K562 (cell line): ENCODE results near the gene SLC9B2. TPM values are rescaled to one million over a fixed set of nuclear protein-coding genes. Genes with fewer than 3 reads are reported as not detected.

ENCODE experiments used
- ATAC-seq: fragments of 200-7000 bp; cut with Tn5 transposase; 3 replicates; pipeline ENCODE4 v1.9.1; 2020; ENCODE audit warnings: moderate library complexity
- BruUV-seq: library from RNA; stranded (reverse); fragments of 400-500 nt; replicated peaks from 2 replicates; lab custom pipeline; 2021; lab: Mats Ljungman, UMichigan
- CTCF ChIA-PET: fragments of 300-600 bp; formaldehyde crosslinking; extraction: SDS; loops from one replicate; lab custom pipeline; 2021; ENCODE audit warnings: low intra/inter-chr PET ratio; lab: Yijun Ruan, JAX
- POLR2A ChIA-PET: fragments of 300-600, 350-650 bp; sonication (Branson Sonifier 250); formaldehyde crosslinking; extraction: SDS; loops from one replicate; lab custom pipeline; 2021; ENCODE audit warnings: antibody characterized with exemption, inconsistent platforms; lab: Yijun Ruan, JAX
- DNase-seq, 4 experiments: peaks; one replicate each; pipeline versions ENCODE4 v3.0.0 to v3.0.0-alpha.2; 2011 to 2018; ENCODE audit warnings: low spot score in 3 of 4, mixed read lengths in 3 of 4; ENCODE audit errors: extremely low read depth in 1 of 4
- FAIRE-seq: peaks from 2 replicates; lab custom pipeline; 2011; peaks lifted over from hg19 to GRCh38; lab: Jason Lieb, UNC
- H2AFZ ChIP-seq: 2 replicates; pipeline ENCODE4 v1.6.0; 2011; ENCODE audit warnings: low read depth, low read length, control low read depth, inconsistent platforms
- H3K27ac ChIP-seq: fragments of 200-600 bp; 3 replicates; pipeline ENCODE4 v1.8.0; 2011; ENCODE audit warnings: low read depth, mild to moderate bottlenecking, control low read depth, inconsistent platforms, low read length, moderate library complexity, mixed read lengths; ENCODE audit errors: extremely low read depth
- H3K27me3 ChIP-seq, 2 experiments: fragments of 300-600 bp in 1 of 2; 2 replicates in 1 of 2; 3 replicates in 1 of 2; pipeline versions ENCODE4 v1.6.0 to v1.8.0; 2011; ENCODE audit warnings: inconsistent platforms in 2 of 2, low read length in 2 of 2, mild to moderate bottlenecking in 1 of 2, mixed read lengths in 1 of 2, moderate library complexity in 1 of 2; ENCODE audit not compliant: control insufficient read depth in 2 of 2, insufficient read depth in 2 of 2
- H3K36me3 ChIP-seq: fragments of 300-600 bp; 3 replicates; pipeline ENCODE4 v1.8.0; 2011; ENCODE audit warnings: mild to moderate bottlenecking, low read length, inconsistent platforms; ENCODE audit not compliant: control insufficient read depth, insufficient read depth
- H3K4me1 ChIP-seq, 2 experiments: fragments of 200-600 bp in 1 of 2; replicated peaks in 1 of 2; 2 replicates in 1 of 2; 3 replicates in 1 of 2; pipeline versions ENCODE4 v1.5.1 to v1.8.0; 2011; ENCODE audit warnings: inconsistent platforms in 2 of 2, low read length in 2 of 2, mild to moderate bottlenecking in 1 of 2, mixed read lengths in 1 of 2, moderate library complexity in 1 of 2; ENCODE audit not compliant: control insufficient read depth in 2 of 2, insufficient read depth in 2 of 2
- H3K4me2 ChIP-seq: 2 replicates; pipeline ENCODE4 v1.6.1; 2011; ENCODE audit warnings: low read length, control low read depth, inconsistent platforms, mixed read lengths; ENCODE audit not compliant: insufficient read depth
- H3K4me3 ChIP-seq: fragments of 200-600 bp; sonication (generic), shearing (Covaris generic); 2 replicates; pipeline ENCODE4 v1.5.1; 2016; ENCODE audit warnings: control low read depth, inconsistent platforms
- H3K79me2 ChIP-seq: fragments of 200-600 bp; 3 replicates; pipeline ENCODE4 v1.8.0; 2011; ENCODE audit warnings: low read length, inconsistent platforms; ENCODE audit not compliant: control insufficient read depth, insufficient read depth
- H3K9ac ChIP-seq, 2 experiments: 2 replicates each; pipeline versions ENCODE4 v1.6.0 to v1.6.1; 2011; ENCODE audit warnings: low read depth in 2 of 2, low read length in 2 of 2, control low read depth in 1 of 2, inconsistent platforms in 1 of 2, mild to moderate bottlenecking in 1 of 2, mixed read lengths in 1 of 2; ENCODE audit not compliant: insufficient read depth in 1 of 2
- H3K9me1 ChIP-seq: one replicate; pipeline ENCODE4 v1.6.0; 2011; ENCODE audit warnings: inconsistent platforms, mild to moderate bottlenecking, low read length, moderate library complexity; ENCODE audit not compliant: control insufficient read depth, insufficient read depth
- H3K9me3 ChIP-seq: replicated peaks from 2 replicates; pipeline ENCODE4 v1.5.1; 2011; ENCODE audit warnings: low read depth, low read length, inconsistent platforms; ENCODE audit not compliant: control insufficient read depth, insufficient read depth
- H4K20me1 ChIP-seq: replicated peaks from 2 replicates; pipeline ENCODE4 v1.6.1; 2011; ENCODE audit warnings: low read length, inconsistent platforms, mixed read lengths; ENCODE audit not compliant: control insufficient read depth, insufficient read depth
- CREB3 ChIP-seq: fragments of 450-650 bp; conservative IDR thresholded peaks from 2 replicates; pipeline ENCODE4 v1.6.1; 2016; ENCODE audit warnings: missing genetic modification characterization, low read depth, mild to moderate bottlenecking, missing compliant biosample characterization, moderate library complexity
- DNMT1 ChIP-seq: fragments of 450-650 bp; IDR thresholded peaks from 2 replicates; pipeline ENCODE4 v1.6.1; 2016; ENCODE audit warnings: antibody characterized with exemption, mild to moderate bottlenecking
- FOXJ2 ChIP-seq: fragments of 200-800 bp; sonication (Bioruptor generic); IDR thresholded peaks from 2 replicates; pipeline ENCODE4 v1.6.1; 2016; ENCODE audit warnings: missing genetic modification characterization, missing compliant biosample characterization
- MYC ChIP-seq, 2 experiments: fragments of 250-450 bp in 1 of 2; sonication (Bioruptor Pico) in 1 of 2; IDR thresholded peaks; 2 replicates each; pipeline versions ENCODE4 v1.5.1 to v1.6.1; 2012 to 2021; ENCODE audit warnings: low read depth in 2 of 2, borderline replicate concordance in 1 of 2, improper control_type of control experiment in 1 of 2, low read length in 1 of 2, mild to moderate bottlenecking in 1 of 2, moderate library complexity in 1 of 2
- NFXL1 ChIP-seq: fragments of 450-650 bp; formaldehyde crosslinking; IDR thresholded peaks from 2 replicates; pipeline ENCODE4 v1.4.0; 2021; ENCODE audit warnings: mild to moderate bottlenecking
- POLR3A ChIP-seq: IDR thresholded peaks from 2 replicates; pipeline ENCODE4 v1.6.1; 2011; ENCODE audit warnings: borderline replicate concordance, mild to moderate bottlenecking, moderate library complexity; ENCODE audit not compliant: insufficient read length, insufficient read depth; ENCODE audit errors: extremely low read depth
- RBFOX2 ChIP-seq: fragments of 200-400 bp; formaldehyde crosslinking; IDR thresholded peaks from 2 replicates; pipeline ENCODE4 v1.6.1; 2017; ENCODE audit warnings: low read depth, mild to moderate bottlenecking, low read length, moderate library complexity
- WHSC1 ChIP-seq: IDR thresholded peaks from one replicate; pipeline ENCODE4 v1.6.1; 2012; ENCODE audit warnings: low read length, control low read depth, inconsistent platforms
- ZNF407 ChIP-seq: fragments of 450-650 bp; IDR thresholded peaks from 2 replicates; pipeline ENCODE4 v1.6.1; 2016; ENCODE audit warnings: low read depth
- WGBS: fragments of 100-300 bp; shearing (Covaris generic); methylation state at CpG from one replicate; pipeline ENCODE4 v1.1.6; 2016; ENCODE audit warnings: low coverage, mixed read lengths; ENCODE audit not compliant: insufficient coverage; ENCODE audit errors: missing lambda C conversion rate; 5-methylcytosine and 5-hydroxymethylcytosine counted together
- in situ Hi-C: fragments of 300-500 bp; cut with MboI; formaldehyde crosslinking; loops from 4 replicates; pipeline ENCODE4 v1.15.0; 2018; ENCODE audit warnings: inconsistent platforms, mixed read lengths
- intact Hi-C: fragments of 100-400 bp; cut with micrococcal nuclease; formaldehyde crosslinking; loops from 2 replicates; pipeline ENCODE4 v1.14.2; 2022
- polyA plus RNA-seq, 8 experiments: library from polyadenylated mRNA; depleted of rRNA in 4 of 8; stranded (reverse) in 5 of 8; unstranded in 3 of 8; fragments of >200 nt; fragmentation: Nextera tagmentation in 2 of 8; fragmentation: Illumina TruSeq in 1 of 8; extraction: Ambion mirVana in 2 of 8; extraction: Trizol in 1 of 8; gene quantifications; 2 replicates each; pipeline versions ENCODE4 v1.2.1 to v1.2.3, GENCODE V29; 2011 to 2014; ENCODE audit warnings: inconsistent platforms in 1 of 8, missing spikeins in 1 of 8
- total RNA-seq, 7 experiments: library from RNA; depleted of rRNA in 6 of 7; stranded (reverse); fragments of >200 nt in 6 of 7; fragmentation: Illumina TruSeq in 2 of 7; extraction: Trizol in 2 of 7; gene quantifications; 2 replicates each; pipeline versions ENCODE4 v1.2.1 to v1.2.3, GENCODE V29; 2011 to 2021; ENCODE audit warnings: low replicate concordance in 1 of 7

Gene SLC9B2
- total and polyA plus RNA-seq, 9 of the 15 experiments (the other 6 are each of a cell fraction or from before 2014, with no cell fraction given): 6.6 to 14.6 (median 11.4) TPM

GRCh38 chr4:103044183-103044582, 32.4 kb downstream of the SLC9B2 start:
- no peak for FAIRE-seq
- Histone ChIP-seq H3K4me1 (no peaks in the 10 kb centered on the region; a peak in 1 of 5 replicates), H3K4me3 (no peak overlapping the region), H3K27me3 (no peaks in the 10 kb centered on the region), H3K9me3 (no peaks in the 10 kb centered on the region), H3K36me3 (peaks cover 5% of the 10 kb centered on the region; the same call in 1 of the 3 replicates), H3K9me1 (no peaks in the 10 kb centered on the region), H3K9ac (no peak overlapping the region), H2AFZ (no peak overlapping the region; the same call in 1 of the 2 replicates), H3K27ac (no peak overlapping the region), H4K20me1 (no peaks in the 10 kb centered on the region), H3K4me2 (no peak overlapping the region), H3K79me2 (no peaks in the 10 kb centered on the region)
- peak in 1 of 4 experiments; percentile 23 for DNase-seq
- in situ Hi-C loops: no loop called here
- no TSS peak for BruUV-seq
- ATAC-seq: peak; percentile 55
- ChIA-PET CTCF (no interaction called here), POLR2A (interaction anchor here (0.8 to 1.9 kb wide), 2 partner anchors 9 to 25 kb away, joined by 4 to 6 read pairs; partner anchors contain the start of gene SLC9B1)
- 0% methylated on average over 2 of the region's 2 CpGs for WGBS
- intact Hi-C loops: no loop called here
- TF ChIP-seq RBFOX2 (no peak), MYC (IDR thresholded peaks at IDR 0.05; ENCODE audit: low read depth, low read length) (no peak), MYC (CRISPR knock-in tag; IDR thresholded peaks at IDR 0.05; ENCODE audit: borderline replicate concordance, low read depth) (no peak), FOXJ2 (tag) (no peak), DNMT1 (no peak), WHSC1 (no peak), CREB3 (tag) (no peak), POLR3A (no peak), ZNF407 (no peak), NFXL1 (no peak)
